ELR (cell line): ENCODE results near the gene EED.

ENCODE experiments used
- DNase-seq: peaks from one replicate; pipeline ENCODE4 v3.0.0-alpha.2; 2015; ENCODE audit warnings: low read depth

EED gene

GRCh38 chr11:86244522-86245368 lies at the start of gene EED:
Gene EED (plus strand): TSS chr11:86244753. CDS start chr11:86245230, 477 bp downstream.
- peak; percentile 97 for DNase-seq

- no peak for DNase-seq
Observed at GRCh38 chr11:86194998-86195397, 49.6 kb upstream of the EED start.

- no peak for DNase-seq
Observed at GRCh38 chr11:86196085-86196696, 48.4 kb upstream of the EED start.

- no peak for DNase-seq
Observed at GRCh38 chr11:86196913-86197312, 47.6 kb upstream of the EED start.

GRCh38 chr11:86197448-86197847 lies 47.1 kb upstream of the EED start:
- no peak for DNase-seq

GRCh38 chr11:86198139-86198538 lies 46.4 kb upstream of the EED start:
- DNase-seq: no peak

- DNase-seq: no peak
Observed at GRCh38 chr11:86199354-86199753, 45.2 kb upstream of the EED start.

GRCh38 chr11:86201371-86201884 lies 43.1 kb upstream of the EED start:
- no peak for DNase-seq

- no peak for DNase-seq
Observed at GRCh38 chr11:86202013-86202336, 42.6 kb upstream of the EED start.

GRCh38 chr11:86204356-86204755 lies 40.2 kb upstream of the EED start:
- no peak for DNase-seq

- no peak for DNase-seq
Observed at GRCh38 chr11:86205421-86206336, 38.9 kb upstream of the EED start.

GRCh38 chr11:86206337-86206695 lies 38.2 kb upstream of the EED start:
- no peak for DNase-seq

GRCh38 chr11:86207413-86207812 lies 37.1 kb upstream of the EED start:
- no peak for DNase-seq

- no peak for DNase-seq
Observed at GRCh38 chr11:86208572-86208971, 36.0 kb upstream of the EED start.

- no peak for DNase-seq
Observed at GRCh38 chr11:86209806-86210657, 34.5 kb upstream of the EED start.

- DNase-seq: no peak
Observed at GRCh38 chr11:86210898-86211297, 33.7 kb upstream of the EED start.

- no peak for DNase-seq
Observed at GRCh38 chr11:86211619-86212018, 32.9 kb upstream of the EED start.

- DNase-seq: no peak
Observed at GRCh38 chr11:86212019-86212611, 32.4 kb upstream of the EED start.

GRCh38 chr11:86214710-86215109 lies 29.8 kb upstream of the EED start:
- DNase-seq: no peak

GRCh38 chr11:86218125-86219084 lies 26.1 kb upstream of the EED start:
- peak; percentile 85 for DNase-seq
